ENCODE results near the gene SFRP2.

Gene SFRP2

DNA sequence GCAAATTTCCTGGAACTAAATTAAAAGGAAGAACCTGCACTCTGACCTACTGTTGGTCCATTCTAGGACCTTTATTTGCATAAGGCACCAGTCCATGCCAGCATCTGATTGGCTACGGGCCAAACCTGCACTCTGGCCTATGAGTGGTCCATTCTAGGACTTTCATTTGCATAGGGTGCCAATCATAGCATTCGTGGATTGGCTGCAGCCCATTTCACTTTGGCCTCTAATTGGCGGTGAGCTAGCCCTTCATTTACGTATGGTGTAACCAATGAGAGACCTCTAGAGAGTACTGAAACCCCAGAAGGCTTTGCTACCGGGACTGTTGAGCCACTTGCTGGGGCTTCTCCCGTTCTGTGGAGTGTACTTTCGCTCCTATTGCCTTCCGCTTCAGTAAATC lies 23.0 kb downstream of the SFRP2 start:
- DNase-seq, result no peak

DNA sequence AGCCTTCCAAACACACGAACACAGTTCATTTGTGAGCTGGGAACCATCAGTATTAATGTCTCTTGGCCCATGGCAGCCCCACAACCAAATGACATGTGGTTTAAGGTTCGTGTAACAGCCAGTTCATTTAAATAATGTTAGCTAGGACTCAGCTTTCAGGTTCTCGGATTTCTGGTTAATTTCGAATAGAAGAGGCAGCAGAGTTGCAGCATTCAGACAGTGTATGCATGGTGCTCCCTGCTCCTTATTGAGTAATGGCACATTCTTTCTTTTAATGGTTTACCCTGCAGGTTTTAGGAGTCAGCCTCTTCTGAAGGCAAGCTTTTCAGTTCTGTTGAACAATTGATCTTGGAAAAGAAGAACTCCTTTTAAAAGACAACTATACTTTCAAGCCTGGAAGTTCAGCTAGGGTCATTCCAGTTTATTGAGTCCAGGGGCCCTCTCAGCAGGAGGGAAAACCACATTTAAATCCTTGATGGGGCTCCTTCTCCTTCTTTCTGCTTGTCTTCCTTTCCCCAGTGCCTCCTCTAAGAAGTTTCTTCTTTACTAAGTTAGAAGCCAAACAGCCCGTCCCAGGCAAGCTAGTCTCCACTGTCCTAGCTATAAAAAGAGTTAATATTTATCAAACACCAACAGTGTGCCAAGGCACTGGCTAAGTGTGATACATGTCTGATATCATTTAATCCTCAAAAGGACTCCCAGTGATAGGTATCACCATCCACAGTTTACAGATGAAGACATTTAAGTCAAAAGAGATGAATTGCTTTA lies 24.1 kb downstream of the SFRP2 start:
- no peak for DNase-seq

- no peak for DNase-seq
Observed at GRCh38 chr4:153763404-153763803, 25.5 kb downstream of the SFRP2 start.

- peak; percentile 59 for DNase-seq
Observed at GRCh38 chr4:153759407-153760316, 29.2 kb downstream of the SFRP2 start, which contains the start of gene RNF175. Gene RNF175 (minus strand): TSS chr4:153760024. CDS start chr4:153759862, 162 bp downstream.

GRCh38 chr4:153758688-153759406 lies 30.0 kb downstream of the SFRP2 start:
- no peak for DNase-seq

GRCh38 chr4:153758136-153758535 lies 30.7 kb downstream of the SFRP2 start:
- no peak for DNase-seq

DNA sequence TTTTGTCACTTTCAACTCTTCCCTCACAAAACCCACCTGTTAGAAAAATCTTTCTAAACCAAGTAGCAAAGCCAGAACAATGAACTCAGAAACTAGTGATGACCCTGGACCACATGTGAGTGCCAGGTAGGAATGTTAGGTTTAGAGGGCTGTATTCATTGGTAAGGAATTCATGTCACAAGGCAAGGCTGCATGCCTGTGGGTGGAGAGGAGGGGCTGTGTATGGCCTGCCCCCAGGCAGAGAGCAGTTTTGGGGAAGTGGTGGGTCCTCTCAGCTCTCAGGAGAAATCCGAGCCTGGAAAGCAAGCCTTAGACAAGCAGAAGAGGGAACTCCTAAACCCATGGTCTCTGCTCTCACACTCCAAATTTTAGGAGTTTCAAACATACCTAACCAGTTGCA lies 31.5 kb downstream of the SFRP2 start:
- DNase-seq, result no peak

DNA sequence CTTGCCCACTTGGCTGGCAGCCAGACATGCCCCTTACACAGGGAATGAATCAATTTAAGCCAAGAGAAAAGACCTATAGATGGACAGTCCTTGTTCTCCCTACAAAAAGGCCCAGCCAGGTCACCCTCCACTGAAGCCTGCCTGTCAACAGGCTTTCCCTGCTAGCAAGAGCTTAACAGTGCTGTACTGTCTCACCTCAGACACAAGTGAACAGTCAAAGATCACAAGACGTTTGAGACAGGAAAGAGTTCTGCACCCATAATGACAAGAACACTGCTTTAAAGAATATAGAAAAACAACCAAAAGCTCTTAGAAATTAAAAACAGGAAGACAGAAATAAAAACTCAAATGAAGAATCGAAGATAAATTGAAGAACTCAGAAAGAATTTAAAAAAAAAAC lies 33.7 kb downstream of the SFRP2 start:
- DNase-seq, result no peak

DNA sequence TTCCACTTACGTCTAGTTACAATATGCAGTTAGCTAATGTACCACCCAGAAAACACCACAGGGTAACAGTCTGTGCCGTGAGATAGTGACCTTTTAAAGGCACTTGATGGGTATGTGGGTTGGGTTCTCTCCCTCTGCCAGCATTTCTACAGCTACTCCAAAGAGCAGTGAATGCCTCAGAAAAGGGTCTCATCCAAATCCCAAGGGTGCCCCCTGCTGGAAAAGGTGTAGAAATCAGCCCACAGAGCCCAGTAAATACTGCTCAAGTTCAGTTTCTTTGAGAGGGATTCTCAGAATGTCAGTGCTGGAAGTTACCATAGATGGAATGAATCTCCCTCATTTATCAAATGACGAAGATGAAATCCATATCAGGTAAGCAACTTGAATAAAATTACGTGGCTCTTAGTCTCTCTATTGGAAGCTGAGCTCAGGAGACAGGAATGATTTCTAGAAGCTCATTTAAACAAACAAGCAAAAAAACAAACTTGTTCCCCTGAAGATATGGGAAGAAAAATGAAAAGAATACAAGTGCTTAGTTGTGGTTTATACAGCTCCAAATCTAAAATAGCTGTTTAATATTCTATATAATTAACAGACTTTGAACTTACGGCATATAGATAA lies 38.6 kb downstream of the SFRP2 start:
- DNase-seq, result peak; percentile 75

DNA sequence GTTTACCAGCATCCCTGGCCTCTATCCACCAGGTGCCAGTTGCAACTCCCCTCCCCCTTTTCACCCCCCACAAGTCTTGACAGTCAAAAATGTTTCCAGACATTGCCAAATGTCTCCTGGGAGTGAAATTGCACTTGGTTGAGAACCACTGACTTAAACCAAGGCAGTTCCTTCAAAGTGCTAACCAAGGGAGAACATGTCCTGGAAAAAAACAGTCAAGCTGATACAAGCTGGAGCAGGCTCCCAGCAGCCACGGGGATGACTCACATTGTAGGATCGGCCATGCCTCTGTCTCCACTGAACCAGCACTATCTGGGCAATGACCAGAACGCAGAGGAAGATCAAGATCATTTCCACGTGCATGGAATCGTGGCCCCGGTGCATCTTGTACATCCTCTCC lies 40.5 kb downstream of the SFRP2 start:
- DNase-seq, result no peak

DNA sequence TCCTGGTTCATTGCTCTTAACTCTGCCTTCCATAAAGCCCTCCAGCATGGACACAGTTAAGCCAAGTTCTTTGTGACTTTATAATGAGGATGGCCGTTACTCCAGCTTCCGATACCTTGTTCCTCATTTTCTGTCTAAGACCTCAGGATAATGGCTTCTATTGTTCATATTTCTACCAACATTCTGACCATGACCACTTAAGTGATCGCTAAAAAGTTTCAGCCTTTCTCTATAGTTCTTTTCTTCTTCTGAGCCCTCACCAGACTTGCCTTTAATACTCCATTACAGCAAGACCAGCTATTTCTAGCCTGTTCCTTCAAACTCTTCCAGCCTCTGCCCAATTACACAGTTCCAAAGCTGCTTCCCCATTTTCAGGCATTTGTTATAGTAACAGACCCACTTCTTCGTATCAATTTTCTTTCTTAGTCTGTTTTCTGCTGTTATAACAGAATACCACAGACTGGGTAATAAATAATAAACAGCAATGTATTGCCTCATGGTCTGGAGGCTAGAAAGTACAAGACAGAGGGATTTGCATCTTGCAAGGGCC lies 41.4 kb downstream of the SFRP2 start:
- no peak for DNase-seq

DNA sequence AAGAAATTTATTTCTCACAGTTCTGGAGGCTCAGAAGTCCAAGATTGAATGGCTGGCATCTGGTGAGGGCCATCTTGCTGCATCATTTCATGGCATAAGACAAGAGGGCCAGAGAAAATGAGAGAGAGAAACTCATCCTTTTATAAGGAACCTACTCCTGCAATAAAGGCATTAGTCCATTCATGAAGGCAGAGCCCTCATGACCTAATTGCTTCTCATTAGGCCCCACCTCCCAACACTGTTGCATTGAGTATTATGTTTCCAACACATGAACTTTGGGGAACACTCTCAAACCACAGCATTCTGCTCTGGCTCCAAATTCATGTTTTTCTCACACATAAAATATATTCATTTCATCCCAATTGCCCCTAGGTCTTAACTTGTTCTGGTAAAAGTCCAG lies 43.2 kb downstream of the SFRP2 start:
- no peak for DNase-seq

GRCh38 chr4:153741541-153741940 lies 47.3 kb downstream of the SFRP2 start:
- DNase-seq, result no peak

DNA sequence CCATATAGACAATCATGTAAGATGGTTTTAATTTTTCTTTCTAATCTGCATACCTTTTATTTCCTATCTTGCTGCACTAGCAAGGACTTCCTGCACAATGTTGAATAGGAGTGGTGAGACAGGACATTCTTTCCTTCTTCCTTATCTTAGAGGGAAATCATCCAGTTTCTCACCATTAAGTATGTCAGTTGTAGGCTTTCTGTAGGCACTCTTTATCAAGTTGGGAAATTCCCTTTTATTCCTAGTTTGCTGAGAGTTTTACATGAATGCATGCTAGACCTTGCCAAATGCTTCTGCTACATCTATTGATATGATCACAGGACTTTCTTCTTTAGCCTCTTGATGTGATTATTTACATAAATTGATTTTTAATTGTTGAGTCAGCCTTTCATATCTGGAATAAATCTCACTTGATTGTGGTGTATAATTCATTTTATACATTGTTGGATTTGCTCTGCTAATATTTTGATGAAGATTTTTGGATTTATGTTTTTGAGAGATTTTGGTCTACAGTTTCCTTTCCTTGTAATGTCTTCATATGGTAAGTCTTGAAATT lies 52.9 kb downstream of the SFRP2 start:
- DNase-seq, result no peak

DNA sequence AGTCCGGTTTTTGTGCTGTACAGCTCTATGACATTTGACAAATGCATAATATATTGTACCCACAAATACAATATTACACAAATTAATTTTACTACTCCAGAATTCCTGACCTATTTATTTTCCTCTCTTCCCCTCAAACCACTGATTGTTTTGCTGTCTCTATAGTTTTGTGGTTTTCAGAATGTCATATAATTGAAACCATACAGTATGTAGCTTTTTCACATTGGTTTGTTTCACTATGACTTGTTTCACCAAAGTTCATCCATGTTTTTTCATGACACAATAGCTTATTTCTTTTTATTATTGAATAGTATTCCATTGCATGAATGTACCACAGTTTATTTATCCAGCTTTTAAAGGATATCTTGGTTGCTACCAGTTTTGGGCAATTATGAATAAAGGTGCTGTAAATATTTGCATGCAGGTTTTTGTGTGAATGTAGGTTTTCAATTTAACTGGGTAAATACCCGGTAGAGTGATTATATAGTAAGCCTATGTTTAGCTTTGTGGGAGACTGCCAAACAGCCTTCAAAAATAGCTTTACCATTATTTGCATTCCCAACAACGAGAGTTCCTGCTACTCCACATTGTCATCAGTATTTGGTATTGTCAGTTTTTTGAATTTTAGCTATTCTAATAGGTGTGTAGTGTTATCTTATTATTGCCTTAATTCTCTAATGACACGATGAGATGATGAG lies 55.0 kb downstream of the SFRP2 start:
- no peak for DNase-seq

DNA sequence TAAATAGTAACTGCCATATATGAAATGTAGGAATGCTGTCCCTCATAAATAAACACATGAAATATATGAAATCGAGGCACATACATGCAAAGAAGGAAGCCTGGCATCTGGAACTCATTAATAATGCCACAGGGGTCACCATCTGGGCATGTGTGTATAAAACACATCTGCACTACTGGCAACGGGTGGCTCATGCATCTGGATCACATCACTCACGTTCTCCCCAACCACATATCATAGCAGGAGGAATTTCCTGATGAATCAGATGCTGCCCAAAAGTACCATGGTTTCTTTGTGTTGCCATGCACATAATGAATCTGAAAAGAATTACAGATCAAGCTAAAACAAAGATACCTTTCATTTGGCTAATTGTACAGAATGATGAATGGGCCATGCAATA lies 57.6 kb downstream of the SFRP2 start:
- no peak for DNase-seq
